NK-92 treated with Interleukin-12 subunit alpha and Interleukin-12 subunit beta, amount 100 ng/mL, for 24 hours (cell line): ENCODE data around the gene CCR5AS.
"Not testable (repeated sequence)": the region's sequence is repeated elsewhere in the genome, so short reads cannot be mapped to it uniquely, and the experiment has no call there.

Experiments used
- DNase-seq: peaks from one replicate; lab custom pipeline; 2025; lab: John Stamatoyannopoulos, UW

CCR5AS gene

GRCh38 chr3:46356276-46356675 is 50.6 kb downstream of the CCR5AS start:
- no peak for DNase-seq

- no peak for DNase-seq
These were observed 51.9 kb downstream of the CCR5AS start for GRCh38 chr3:46354984-46355383.

GRCh38 chr3:46354478-46354877 is 52.4 kb downstream of the CCR5AS start:
- DNase-seq = no peak

DNA sequence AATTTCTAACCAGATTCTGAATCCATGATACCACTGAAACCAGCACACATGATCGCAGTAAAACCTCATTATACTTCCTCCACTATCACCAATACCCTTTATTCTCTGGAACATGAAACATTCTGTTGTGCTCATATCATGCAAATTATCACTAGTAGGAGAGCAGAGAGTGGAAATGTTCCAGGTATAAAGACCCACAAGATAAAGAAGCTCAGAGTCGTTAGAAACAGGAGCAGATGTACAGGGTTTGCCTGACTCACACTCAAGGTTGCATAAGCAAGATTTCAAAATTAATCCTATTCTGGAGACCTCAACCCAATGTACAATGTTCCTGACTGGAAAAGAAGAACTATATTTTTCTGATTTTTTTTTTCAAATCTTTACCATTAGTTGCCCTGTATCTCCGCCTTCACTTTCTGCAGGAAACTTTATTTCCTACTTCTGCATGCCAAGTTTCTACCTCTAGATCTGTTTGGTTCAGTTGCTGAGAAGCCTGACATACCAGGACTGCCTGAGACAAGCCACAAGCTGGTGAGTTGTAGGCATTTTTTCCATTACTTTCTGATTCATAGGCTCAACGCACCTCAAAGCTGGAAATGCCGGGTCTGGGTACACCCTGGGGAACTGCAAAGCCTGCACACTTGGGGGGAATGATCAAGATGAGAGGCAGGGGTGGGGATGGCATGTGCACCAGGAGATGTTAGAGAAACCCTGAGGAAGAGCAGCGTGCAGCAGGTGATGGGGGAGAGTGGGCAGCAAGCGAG is 53.0 kb downstream of the CCR5AS start, which contains the start of gene CCR2:
Gene CCR2, plus strand, starts transcription at position 465 of the 764 bp plus-strand sequence. CDS start 3,417 bp downstream, outside the sequence.
- no peak for DNase-seq

GRCh38 chr3:46353090-46353489 is 53.8 kb downstream of the CCR5AS start:
- no peak for DNase-seq

GRCh38 chr3:46351646-46352045 is 55.2 kb downstream of the CCR5AS start:
- no peak for DNase-seq

- DNase-seq = no peak
These were observed 56.7 kb downstream of the CCR5AS start for GRCh38 chr3:46350262-46350565.

DNA sequence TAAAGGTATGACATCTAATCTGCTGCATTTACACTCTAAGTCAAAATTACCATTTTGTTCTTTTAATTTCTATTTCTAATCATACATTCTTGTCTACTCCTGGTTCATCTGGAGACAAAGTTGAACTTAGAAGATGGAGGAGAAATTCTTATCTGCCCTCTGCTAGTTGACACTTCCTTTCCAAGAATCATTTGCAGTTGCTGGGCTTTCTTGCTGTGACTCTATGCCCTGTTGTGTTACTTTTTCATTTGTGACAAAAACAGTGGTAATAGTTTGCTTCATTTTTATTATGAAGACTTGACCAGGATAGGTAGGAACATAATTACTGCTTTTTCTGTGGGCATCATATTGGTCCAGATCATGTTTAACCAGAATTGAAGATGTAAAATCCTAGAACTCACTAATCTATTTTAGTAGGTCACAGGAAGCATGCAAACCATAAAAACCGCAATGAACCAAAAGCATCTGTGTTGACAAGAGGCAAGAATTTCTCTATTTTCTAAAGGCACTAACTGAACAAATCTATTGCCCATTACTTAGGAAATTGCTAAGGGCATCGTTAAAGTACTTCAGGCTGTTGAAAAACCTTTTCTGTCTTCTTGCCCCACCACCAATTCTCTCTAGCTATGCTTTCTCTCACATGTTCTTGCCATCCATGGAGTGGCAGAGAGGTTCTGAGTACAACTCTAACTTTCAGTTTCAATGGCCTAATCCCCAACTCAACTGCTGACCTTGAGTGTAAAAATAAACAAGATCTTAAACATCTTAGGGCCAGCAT is 57.2 kb downstream of the CCR5AS start:
- no peak for DNase-seq

- DNase-seq = no peak
These were observed 57.9 kb downstream of the CCR5AS start for GRCh38 chr3:46348823-46349482.

DNA sequence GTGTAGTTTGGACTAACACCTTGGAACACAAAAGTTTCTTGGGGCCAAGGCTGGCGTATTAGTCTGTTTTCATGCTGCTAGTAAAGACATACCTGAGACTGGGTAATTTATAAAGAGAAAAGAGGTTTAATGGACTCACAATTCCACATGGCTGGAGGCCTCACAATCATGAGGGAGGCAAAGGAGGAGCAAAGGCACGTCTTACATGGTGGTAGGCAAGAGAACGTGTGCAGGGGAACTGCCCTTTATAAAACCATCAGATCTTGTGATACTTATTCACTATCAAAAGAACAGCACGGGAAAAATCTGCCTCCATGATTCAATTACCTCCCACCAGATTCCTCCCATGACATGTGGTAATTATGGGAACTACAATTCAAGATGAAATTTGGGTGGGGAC is 62.4 kb downstream of the CCR5AS start:
- DNase-seq = no peak

DNA sequence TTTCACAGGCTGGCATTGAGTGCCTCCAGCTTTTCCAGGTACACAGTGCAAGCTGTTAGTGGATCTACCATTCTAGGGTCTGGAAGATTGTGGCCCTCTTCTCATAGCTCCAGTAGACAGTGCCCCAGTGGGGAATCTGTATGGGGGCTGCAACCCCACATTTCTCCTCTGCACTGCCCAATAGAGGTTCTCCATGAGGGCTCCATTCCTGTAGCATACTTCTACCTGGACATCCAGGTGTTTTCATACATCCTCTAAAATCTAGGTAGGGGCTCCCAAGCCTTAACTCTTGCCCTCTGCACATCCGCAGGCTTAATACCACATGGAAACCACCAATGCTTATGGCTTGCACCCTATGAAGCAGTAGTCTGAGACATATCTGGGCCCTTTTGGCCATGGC is 68.0 kb downstream of the CCR5AS start:
- DNase-seq = no peak

DNA sequence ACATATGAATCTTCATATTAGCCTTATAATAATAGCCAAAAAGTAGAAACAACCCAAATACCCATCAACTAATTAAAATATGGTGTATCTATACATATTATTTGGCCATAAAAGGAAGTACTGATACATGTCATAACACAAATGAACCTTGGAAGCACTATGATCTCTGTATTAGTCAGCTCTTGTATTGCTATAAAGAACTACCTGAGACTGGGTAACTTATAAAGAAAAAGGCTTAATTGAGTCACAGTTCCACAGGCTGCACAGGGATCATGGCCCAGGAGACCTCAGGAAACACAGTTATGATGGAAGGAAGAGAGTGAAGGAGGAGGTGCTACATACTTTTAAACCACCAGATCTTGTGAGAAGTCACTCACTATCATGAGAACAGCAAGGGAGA is 69.0 kb downstream of the CCR5AS start:
- DNase-seq = no peak

- no peak for DNase-seq
These were observed 71.3 kb downstream of the CCR5AS start for GRCh38 chr3:46335541-46335940.

GRCh38 chr3:46334741-46335478 is 72.0 kb downstream of the CCR5AS start:
- no peak for DNase-seq

- not testable (repeated sequence) for DNase-seq
These were observed 76.2 kb downstream of the CCR5AS start for GRCh38 chr3:46330676-46331075.

GRCh38 chr3:46325645-46326300 is 81.1 kb downstream of the CCR5AS start:
- DNase-seq = no peak

DNA sequence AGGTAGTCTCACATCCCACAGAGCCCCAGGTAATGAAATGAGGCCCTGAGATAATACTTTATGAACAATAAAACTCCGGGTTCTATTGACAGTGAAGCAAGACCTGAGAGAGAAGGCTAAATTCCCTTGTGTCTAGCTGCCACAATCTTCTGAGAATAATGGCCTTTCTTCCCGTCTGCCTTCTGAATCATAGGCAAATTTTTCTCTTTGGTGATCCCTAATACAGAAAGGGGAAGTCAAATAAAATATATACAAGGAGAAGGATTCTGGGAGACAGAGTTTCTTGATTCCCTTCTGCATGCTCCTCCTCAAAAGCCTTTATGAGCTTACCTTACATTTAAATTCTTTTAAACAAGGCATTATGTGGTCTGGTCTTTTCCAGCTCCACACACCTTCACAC is 82.8 kb downstream of the CCR5AS start:
- no peak for DNase-seq

GRCh38 chr3:46321461-46322104 is 85.3 kb downstream of the CCR5AS start:
- DNase-seq = no peak

DNA sequence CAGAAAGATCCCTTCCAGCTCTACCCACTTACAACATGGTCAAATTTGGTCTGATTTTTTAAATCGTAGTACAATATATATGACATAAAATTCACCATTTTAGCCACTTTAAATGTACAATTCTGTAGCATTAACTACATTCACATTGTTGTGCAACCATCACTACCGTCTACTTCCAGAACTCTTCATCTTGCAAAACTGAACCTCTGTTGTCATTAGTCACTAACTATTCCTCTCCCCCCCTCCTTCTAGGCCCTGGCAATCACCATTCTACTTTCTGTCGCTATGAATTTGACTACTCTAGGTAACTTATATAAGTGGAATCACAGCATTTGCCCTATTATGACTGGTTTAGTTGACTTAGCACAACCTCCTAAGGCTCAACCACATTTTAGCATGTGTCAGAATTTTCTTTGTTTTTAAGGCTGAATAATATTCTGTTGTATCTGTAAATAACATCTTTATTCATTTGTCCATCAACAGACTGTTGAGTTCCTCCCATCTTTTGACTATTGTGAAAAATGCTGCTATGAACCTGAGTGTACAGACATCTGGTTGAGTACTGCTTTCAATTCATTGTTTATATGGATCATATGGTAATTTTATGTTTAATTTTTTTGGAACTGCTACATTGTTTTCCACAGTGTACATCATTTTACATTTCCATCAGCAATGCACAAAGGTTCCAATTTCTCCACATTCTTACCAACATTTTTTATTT is 88.5 kb downstream of the CCR5AS start:
- DNase-seq = no peak

- no peak for DNase-seq
These were observed 90.7 kb downstream of the CCR5AS start for GRCh38 chr3:46316206-46316605.

DNA sequence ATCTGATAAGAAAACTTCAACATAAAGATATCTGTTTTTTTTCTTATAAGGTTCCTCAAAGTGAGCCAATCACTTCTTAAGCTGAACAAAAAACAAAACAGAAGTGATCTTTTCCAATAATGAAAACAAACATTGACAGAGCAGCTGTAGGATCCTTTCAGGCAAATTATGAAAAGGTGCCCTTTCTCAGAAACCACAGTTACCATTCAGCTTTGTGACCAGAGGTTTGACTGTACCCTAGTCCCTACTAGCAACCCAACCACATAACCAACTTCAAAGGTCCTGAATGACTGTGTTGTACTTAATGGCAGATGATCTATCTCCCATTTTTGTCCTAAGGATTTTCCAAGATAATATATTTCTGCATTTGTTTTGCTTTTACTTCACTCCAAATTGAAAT is 92.3 kb downstream of the CCR5AS start:
- no peak for DNase-seq
